HCT116 (cell line): Measurements from ENCODE around the gene COBLL1. TPM values are rescaled to one million over a fixed set of nuclear protein-coding genes. Genes with fewer than 3 reads are reported as not detected.

ENCODE experiments used
- ATAC-seq: fragments of 200-7000 bp; cut with Tn5 transposase; 2 replicates; pipeline ENCODE4 v1.9.1; 2020; ENCODE audit warnings: mild to moderate bottlenecking, moderate library complexity
- BruUV-seq: library from RNA; stranded (reverse); fragments of 400-500 nt; replicated peaks from 2 replicates; lab custom pipeline; 2021; lab: Mats Ljungman, UMichigan
- CTCF ChIA-PET: fragments of 300-600 bp; sonication (Branson Sonifier 250); formaldehyde crosslinking; loops from one replicate; lab custom pipeline; 2021; ENCODE audit warnings: antibody characterized with exemption; lab: Charles Lee
- POLR2A ChIA-PET: fragments of 300-600, 350-600 bp; sonication (Branson Sonifier 250); formaldehyde crosslinking; loops from one replicate; lab custom pipeline; 2021; ENCODE audit warnings: antibody characterized with exemption; lab: Charles Lee
- RAD21 ChIA-PET, 2 experiments: fragments of 300-600 bp; sonication (Branson Sonifier 250); formaldehyde crosslinking; loops; one replicate each; lab custom pipeline; 2023; ENCODE audit warnings: low total read pairs in 2 of 2; ENCODE audit not compliant: uncharacterized antibody in 2 of 2, unreplicated experiment in 2 of 2, low non-redundant PET in 1 of 2; lab: Charles Lee
- DNase-seq: peaks from one replicate; pipeline ENCODE4 v3.0.0-alpha.2; 2010; ENCODE audit warnings: low read depth, low spot score
- H2AFZ ChIP-seq: fragments of 200-600 bp; shearing (Covaris generic), sonication (generic); 2 replicates; pipeline ENCODE4 v1.6.1; 2017; ENCODE audit warnings: low read depth, mixed run types, mixed read lengths, antibody characterized with exemption, low read length; ENCODE audit not compliant: poor library complexity, severe bottlenecking
- H3K27ac ChIP-seq: 2 replicates; pipeline ENCODE4 v1.5.1; 2012; ENCODE audit warnings: low read depth, low read length
- H3K27me3 ChIP-seq: fragments of 200-600 bp; sonication (generic); 2 replicates; pipeline ENCODE4 v1.6.1; 2016; ENCODE audit warnings: mixed run types, low read length, mixed read lengths; ENCODE audit not compliant: insufficient read depth
- H3K36me3 ChIP-seq, 2 experiments: fragments of 200-500 bp in 1 of 2; fragments of 200-600 bp in 1 of 2; sonication (Bioruptor generic) in 1 of 2; sonication (generic) in 1 of 2; 2 replicates each; pipeline versions ENCODE4 v1.5.1 to v1.6.1; 2014 to 2016; ENCODE audit warnings: low read length in 2 of 2, inconsistent platforms in 1 of 2, mixed read lengths in 1 of 2, mixed run types in 1 of 2; ENCODE audit not compliant: insufficient read depth in 2 of 2, control insufficient read depth in 1 of 2
- H3K4me1 ChIP-seq, 2 experiments: fragments of 200-600 bp in 1 of 2; sonication (generic) in 1 of 2; 2 replicates each; pipeline versions ENCODE4 v1.5.1 to v1.6.1; 2012 to 2017; ENCODE audit warnings: low read length in 2 of 2, inconsistent platforms in 1 of 2, mild to moderate bottlenecking in 1 of 2, mixed read lengths in 1 of 2, mixed run types in 1 of 2, moderate library complexity in 1 of 2; ENCODE audit not compliant: insufficient read depth in 2 of 2, control insufficient read depth in 1 of 2
- H3K4me2 ChIP-seq: fragments of 200-600 bp; sonication (generic); 2 replicates; pipeline ENCODE4 v1.6.1; 2017; ENCODE audit warnings: mixed run types, low read length, mixed read lengths
- H3K4me3 ChIP-seq, 2 experiments: fragments of 200-600 bp in 1 of 2; sonication (generic) in 1 of 2; replicated peaks in 1 of 2; 2 replicates each; pipeline ENCODE4 v1.5.1; 2011 to 2016; ENCODE audit warnings: low read length in 2 of 2, control low read depth in 1 of 2, low read depth in 1 of 2, mild to moderate bottlenecking in 1 of 2, mixed read lengths in 1 of 2, mixed run types in 1 of 2
- H3K79me2 ChIP-seq: fragments of 200-600 bp; sonication (generic); 2 replicates; pipeline ENCODE4 v1.6.1; 2017; ENCODE audit warnings: mild to moderate bottlenecking, mixed run types, low read length, moderate library complexity, mixed read lengths; ENCODE audit not compliant: insufficient read depth
- H3K9ac ChIP-seq: fragments of 200-600 bp; sonication (generic); 2 replicates; pipeline ENCODE4 v1.6.1; 2016; ENCODE audit warnings: low read length, mixed read lengths
- H3K9me2 ChIP-seq: fragments of 200-600 bp; sonication (generic), shearing (Covaris generic); 2 replicates; pipeline ENCODE4 v1.6.1; 2017; ENCODE audit warnings: mixed run types, mild to moderate bottlenecking, moderate library complexity; ENCODE audit not compliant: insufficient read depth
- H3K9me3 ChIP-seq, 2 experiments: fragments of 200-500 bp in 1 of 2; fragments of 200-600 bp in 1 of 2; sonication (Bioruptor generic) in 1 of 2; sonication (generic) in 1 of 2; 2 replicates each; pipeline ENCODE4 v1.6.1; 2014 to 2017; ENCODE audit warnings: low read length in 2 of 2, mixed read lengths in 2 of 2, inconsistent platforms in 1 of 2, low read depth in 1 of 2, mild to moderate bottlenecking in 1 of 2, mixed run types in 1 of 2, moderate library complexity in 1 of 2; ENCODE audit not compliant: control insufficient read depth in 1 of 2, insufficient read depth in 1 of 2
- H4K20me1 ChIP-seq: fragments of 200-600 bp; sonication (generic), shearing (Covaris generic); 2 replicates; pipeline ENCODE4 v1.6.1; 2017; ENCODE audit warnings: mixed run types, mild to moderate bottlenecking, moderate library complexity; ENCODE audit not compliant: insufficient read depth
- CBX3 ChIP-seq: IDR thresholded peaks from 2 replicates; pipeline ENCODE4 v1.6.1; 2012; ENCODE audit warnings: low read depth
- EGR1 ChIP-seq: IDR thresholded peaks from 2 replicates; pipeline ENCODE4 v1.6.1; 2012; ENCODE audit warnings: low read depth
- EZH2 ChIP-seq: fragments of 200-600 bp; sonication (generic); IDR thresholded peaks from 2 replicates; pipeline ENCODE4 v1.6.1; 2017; ENCODE audit warnings: antibody characterized with exemption, mixed run types
- FOSL1 ChIP-seq: IDR thresholded peaks from 2 replicates; pipeline ENCODE4 v1.6.1; 2012; ENCODE audit warnings: low read depth
- POLR2A ChIP-seq: IDR thresholded peaks from 2 replicates; pipeline ENCODE4 v1.7.0; 2011; ENCODE audit warnings: borderline replicate concordance; ENCODE audit not compliant: insufficient read depth, insufficient read length; ENCODE audit errors: extremely low read depth
- POLR2AphosphoS5 ChIP-seq: IDR thresholded peaks from 2 replicates; pipeline ENCODE4 v1.6.1; 2011; ENCODE audit warnings: mild to moderate bottlenecking, low read depth, low read length, moderate library complexity
- SIN3A ChIP-seq: IDR thresholded peaks from 2 replicates; pipeline ENCODE4 v1.6.1; 2012; ENCODE audit warnings: low read depth
- SP1 ChIP-seq: IDR thresholded peaks from 2 replicates; pipeline ENCODE4 v1.6.1; 2012; ENCODE audit warnings: low read depth
- SRF ChIP-seq: IDR thresholded peaks from 2 replicates; pipeline ENCODE4 v1.6.1; 2012; ENCODE audit warnings: low read depth
- YY1 ChIP-seq: IDR thresholded peaks from 2 replicates; pipeline ENCODE4 v1.6.1; 2011; ENCODE audit warnings: low read length, low read depth, moderate library complexity, mild to moderate bottlenecking; ENCODE audit not compliant: insufficient replicate concordance; ENCODE audit errors: extremely low read depth
- intact Hi-C: fragments of 100-400 bp; cut with micrococcal nuclease; formaldehyde crosslinking; loops from 2 replicates; pipeline ENCODE4 v1.10.0; 2022
- total RNA-seq: library from RNA; stranded (reverse); gene quantifications from one replicate; pipeline ENCODE4 v1.2.1, GENCODE V29; 2021; ENCODE audit not compliant: unreplicated experiment
- TF ChIP-seq, protein P1 (sequence below): IDR thresholded peaks from 2 replicates; pipeline ENCODE4 v1.6.1; 2012; ENCODE audit warnings: low read depth
- TF ChIP-seq, protein P2 (sequence below): IDR thresholded peaks from 2 replicates; pipeline ENCODE4 v1.6.1; 2012
- TF ChIP-seq, protein P3 (sequence below): IDR thresholded peaks from 2 replicates; pipeline ENCODE4 v1.6.1; 2011; ENCODE audit warnings: mild to moderate bottlenecking, low read length, moderate library complexity; ENCODE audit not compliant: insufficient replicate concordance; ENCODE audit errors: extremely low read depth

The COBLL1 gene
- total RNA-seq, 1 experiment from 2014 or later: 3.6 TPM

DNA sequence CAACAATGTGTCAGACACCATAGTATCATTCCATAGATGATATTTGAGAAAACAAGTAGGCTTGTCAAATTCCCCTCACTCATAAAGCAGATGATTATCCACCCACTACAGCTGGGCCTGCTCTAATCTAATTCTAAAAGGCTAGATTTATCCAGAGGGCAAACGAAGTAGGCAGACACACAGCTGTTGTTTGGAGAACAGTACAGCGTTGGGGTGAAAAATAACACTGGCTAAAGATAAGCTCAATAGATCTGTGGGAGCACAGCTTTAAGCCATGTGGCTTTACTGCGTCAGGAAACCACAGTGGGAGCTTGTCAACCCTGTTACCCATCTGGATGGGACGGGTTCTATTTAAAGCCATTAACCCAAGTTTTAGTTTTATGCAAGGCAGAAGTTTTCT lies 48.9 kb upstream of the COBLL1 start:
- H3K27me3 ChIP-seq: no peaks in the 10 kb centered on the region
- H3K4me1 ChIP-seq: no peaks in the 10 kb centered on the region
- H3K4me2 ChIP-seq: no peak overlapping the region
- CTCF ChIA-PET: no interaction called here
- POLR2A ChIA-PET: no interaction called here
- no peaks in the 10 kb centered on the region for H3K9me3 ChIP-seq
- ATAC-seq: no peak
- DNase-seq: no peak
- no peaks in the 10 kb centered on the region for H3K79me2 ChIP-seq
- RAD21 ChIA-PET: no interaction called here
- no peak overlapping the region for H3K4me3 ChIP-seq
- H3K9me2 ChIP-seq: no peaks in the 10 kb centered on the region
- no peaks in the 10 kb centered on the region for H4K20me1 ChIP-seq
- no peak overlapping the region for H3K27ac ChIP-seq
- intact Hi-C loops: no loop called here
- H3K9ac ChIP-seq: no peak overlapping the region
- H2AFZ ChIP-seq: no peak overlapping the region
- H3K36me3 ChIP-seq: no peaks in the 10 kb centered on the region
- TF ChIP-seq, protein P1, sequence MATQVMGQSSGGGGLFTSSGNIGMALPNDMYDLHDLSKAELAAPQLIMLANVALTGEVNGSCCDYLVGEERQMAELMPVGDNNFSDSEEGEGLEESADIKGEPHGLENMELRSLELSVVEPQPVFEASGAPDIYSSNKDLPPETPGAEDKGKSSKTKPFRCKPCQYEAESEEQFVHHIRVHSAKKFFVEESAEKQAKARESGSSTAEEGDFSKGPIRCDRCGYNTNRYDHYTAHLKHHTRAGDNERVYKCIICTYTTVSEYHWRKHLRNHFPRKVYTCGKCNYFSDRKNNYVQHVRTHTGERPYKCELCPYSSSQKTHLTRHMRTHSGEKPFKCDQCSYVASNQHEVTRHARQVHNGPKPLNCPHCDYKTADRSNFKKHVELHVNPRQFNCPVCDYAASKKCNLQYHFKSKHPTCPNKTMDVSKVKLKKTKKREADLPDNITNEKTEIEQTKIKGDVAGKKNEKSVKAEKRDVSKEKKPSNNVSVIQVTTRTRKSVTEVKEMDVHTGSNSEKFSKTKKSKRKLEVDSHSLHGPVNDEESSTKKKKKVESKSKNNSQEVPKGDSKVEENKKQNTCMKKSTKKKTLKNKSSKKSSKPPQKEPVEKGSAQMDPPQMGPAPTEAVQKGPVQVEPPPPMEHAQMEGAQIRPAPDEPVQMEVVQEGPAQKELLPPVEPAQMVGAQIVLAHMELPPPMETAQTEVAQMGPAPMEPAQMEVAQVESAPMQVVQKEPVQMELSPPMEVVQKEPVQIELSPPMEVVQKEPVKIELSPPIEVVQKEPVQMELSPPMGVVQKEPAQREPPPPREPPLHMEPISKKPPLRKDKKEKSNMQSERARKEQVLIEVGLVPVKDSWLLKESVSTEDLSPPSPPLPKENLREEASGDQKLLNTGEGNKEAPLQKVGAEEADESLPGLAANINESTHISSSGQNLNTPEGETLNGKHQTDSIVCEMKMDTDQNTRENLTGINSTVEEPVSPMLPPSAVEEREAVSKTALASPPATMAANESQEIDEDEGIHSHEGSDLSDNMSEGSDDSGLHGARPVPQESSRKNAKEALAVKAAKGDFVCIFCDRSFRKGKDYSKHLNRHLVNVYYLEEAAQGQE: no peak
- TF ChIP-seq EGR1 (no peak), SP1 (no peak)
- BruUV-seq: no TSS peak

DNA sequence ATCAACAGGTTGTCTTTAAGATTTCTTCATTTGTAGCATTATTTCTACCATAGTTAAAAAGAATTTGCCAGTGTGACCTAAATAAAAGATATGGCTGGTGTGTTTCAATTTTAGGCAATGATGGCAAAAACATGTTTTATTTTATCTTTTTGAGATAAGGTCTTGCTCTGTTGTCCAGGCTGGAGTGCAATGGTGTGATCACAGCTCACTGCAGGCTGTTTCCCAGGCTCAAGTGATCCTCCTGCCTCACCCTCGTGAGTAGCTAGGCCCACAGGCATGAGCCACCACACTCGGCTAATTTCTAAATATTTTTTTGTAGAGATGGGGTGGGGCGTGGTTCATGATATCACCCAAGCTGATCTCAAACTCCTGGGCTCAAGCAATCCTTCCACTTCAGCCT lies 47.0 kb upstream of the COBLL1 start:
- no peaks in the 10 kb centered on the region for H3K27me3 ChIP-seq
- no peaks in the 10 kb centered on the region for H3K9me2 ChIP-seq
- H3K4me2 ChIP-seq: no peak overlapping the region
- H3K4me1 ChIP-seq: no peaks in the 10 kb centered on the region
- no peaks in the 10 kb centered on the region for H3K9me3 ChIP-seq
- no peak overlapping the region for H3K9ac ChIP-seq
- no peaks in the 10 kb centered on the region for H3K79me2 ChIP-seq
- no peak for DNase-seq
- POLR2A ChIA-PET: no interaction called here
- H3K27ac ChIP-seq: no peak overlapping the region
- no peaks in the 10 kb centered on the region for H4K20me1 ChIP-seq
- no peak overlapping the region for H2AFZ ChIP-seq
- no peak overlapping the region for H3K4me3 ChIP-seq
- RAD21 ChIA-PET: no interaction called here
- intact Hi-C loops: no loop called here
- no TSS peak for BruUV-seq
- ATAC-seq: no peak
- CTCF ChIA-PET: interaction anchor here (0.9 to 1.0 kb wide), 2 partner anchors 25 to 47 kb away, joined by 3 read pairs; partner anchors contain the start of gene COBLL1
- no peaks in the 10 kb centered on the region for H3K36me3 ChIP-seq
- TF ChIP-seq EGR1 (no peak), CBX3 (no peak), POLR2A (no peak), POLR2AphosphoS5 (no peak), EZH2 (no peak), FOSL1 (no peak), SIN3A (no peak), SP1 (no peak), YY1 (no peak), SRF (no peak)
- TF ChIP-seq, protein P2, sequence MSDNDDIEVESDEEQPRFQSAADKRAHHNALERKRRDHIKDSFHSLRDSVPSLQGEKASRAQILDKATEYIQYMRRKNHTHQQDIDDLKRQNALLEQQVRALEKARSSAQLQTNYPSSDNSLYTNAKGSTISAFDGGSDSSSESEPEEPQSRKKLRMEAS: no peak
- TF ChIP-seq, protein P3, sequence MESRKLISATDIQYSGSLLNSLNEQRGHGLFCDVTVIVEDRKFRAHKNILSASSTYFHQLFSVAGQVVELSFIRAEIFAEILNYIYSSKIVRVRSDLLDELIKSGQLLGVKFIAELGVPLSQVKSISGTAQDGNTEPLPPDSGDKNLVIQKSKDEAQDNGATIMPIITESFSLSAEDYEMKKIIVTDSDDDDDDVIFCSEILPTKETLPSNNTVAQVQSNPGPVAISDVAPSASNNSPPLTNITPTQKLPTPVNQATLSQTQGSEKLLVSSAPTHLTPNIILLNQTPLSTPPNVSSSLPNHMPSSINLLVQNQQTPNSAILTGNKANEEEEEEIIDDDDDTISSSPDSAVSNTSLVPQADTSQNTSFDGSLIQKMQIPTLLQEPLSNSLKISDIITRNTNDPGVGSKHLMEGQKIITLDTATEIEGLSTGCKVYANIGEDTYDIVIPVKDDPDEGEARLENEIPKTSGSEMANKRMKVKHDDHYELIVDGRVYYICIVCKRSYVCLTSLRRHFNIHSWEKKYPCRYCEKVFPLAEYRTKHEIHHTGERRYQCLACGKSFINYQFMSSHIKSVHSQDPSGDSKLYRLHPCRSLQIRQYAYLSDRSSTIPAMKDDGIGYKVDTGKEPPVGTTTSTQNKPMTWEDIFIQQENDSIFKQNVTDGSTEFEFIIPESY: no peak
